Measurements from ENCODE around the gene SBF2. TPM values are rescaled to one million over a fixed set of nuclear protein-coding genes. Genes with fewer than 3 reads are reported as not detected.

Gene SBF2
- total RNA-seq, 2 experiments from 2014 or later, result 14.2 to 15.2 TPM

GRCh38 chr11:10058356-10058755 is 235.7 kb downstream of the SBF2 start:
- DNase-seq (no peak), ATAC-seq (ENCODE audit: poor library complexity) (no peak)
- TF ChIP-seq CTCF (IDR thresholded peaks at IDR 0.05), result no peak
- Mint-ChIP-seq H3K36me3 (ENCODE audit: low read depth) (peaks cover 52% of the 10 kb centered on the region), H3K4me3 (no peak overlapping the region), H3K9me3 (peaks cover 26% of the 10 kb centered on the region), H3K27me3 (no peaks in the 10 kb centered on the region), H3K27ac (no peak overlapping the region), H3K4me1 (ENCODE audit: low read depth) (no peaks in the 10 kb centered on the region)
- intact Hi-C loops (cut with DNase I, micrococcal nuclease), result no loop called here
- no peaks in the 10 kb centered on the region for H3K36me3 ChIP-seq (ENCODE audit: insufficient read depth, low read length)
- H3K4me1 ChIP-seq (ENCODE audit: insufficient read depth, low read length), result no peaks in the 10 kb centered on the region
- H3K9me3 ChIP-seq (ENCODE audit: control insufficient read depth in 1 of 2, insufficient read depth in 1 of 2, low read length in 2 of 2), result peaks cover 13 to 19% of the 10 kb centered on the region in 2 experiments
- H3K27ac ChIP-seq (ENCODE audit: low read depth in 1 of 2, low read length in 2 of 2), result no peak overlapping the region
- ChIA-PET CTCF (no interaction called here), POLR2A (no interaction called here)
- H3K4me3 ChIP-seq (ENCODE audit: low read length), result no peak overlapping the region
- no peaks in the 10 kb centered on the region for H3K27me3 ChIP-seq (ENCODE audit: control insufficient read depth in 1 of 2, insufficient read depth in 2 of 2, low read length in 2 of 2)

GRCh38 chr11:10051868-10052586 is 242.0 kb downstream of the SBF2 start:
- Mint-ChIP-seq H3K27ac (no peak overlapping the region), H3K27me3 (no peaks in the 10 kb centered on the region), H3K9me3 (peaks cover 5% of the 10 kb centered on the region), H3K4me1 (ENCODE audit: low read depth) (no peaks in the 10 kb centered on the region), H3K4me3 (no peak overlapping the region), H3K36me3 (ENCODE audit: low read depth) (peaks cover 5% of the 10 kb centered on the region)
- no peaks in the 10 kb centered on the region for H3K27me3 ChIP-seq (ENCODE audit: control insufficient read depth in 1 of 2, insufficient read depth in 2 of 2, low read length in 2 of 2)
- H3K27ac ChIP-seq (ENCODE audit: low read depth in 1 of 2, low read length in 2 of 2), result no peak overlapping the region
- ChIA-PET POLR2A (no interaction called here), CTCF (no interaction called here)
- ATAC-seq (ENCODE audit: poor library complexity) (no peak), DNase-seq (no peak)
- no peak overlapping the region for H3K4me3 ChIP-seq (ENCODE audit: low read length)
- intact Hi-C loops (cut with DNase I, micrococcal nuclease), result no loop called here
- H3K36me3 ChIP-seq (ENCODE audit: insufficient read depth, low read length), result no peaks in the 10 kb centered on the region
- TF ChIP-seq CTCF (IDR thresholded peaks at IDR 0.05), result no peak
- H3K9me3 ChIP-seq (ENCODE audit: control insufficient read depth in 1 of 2, insufficient read depth in 1 of 2, low read length in 2 of 2), result peaks cover 0 to 7% of the 10 kb centered on the region in 2 experiments
- no peaks in the 10 kb centered on the region for H3K4me1 ChIP-seq (ENCODE audit: insufficient read depth, low read length)

GRCh38 chr11:10050561-10050960 is 243.5 kb downstream of the SBF2 start:
- no peak overlapping the region for H3K27ac Mint-ChIP-seq
- TF ChIP-seq CTCF (IDR thresholded peaks at IDR 0.05), result no peak
- ChIA-PET CTCF (no interaction called here), POLR2A (no interaction called here)
- Histone ChIP-seq H3K9me3 (ENCODE audit: control insufficient read depth in 1 of 2, insufficient read depth in 1 of 2, low read length in 2 of 2) (peaks cover 0 to 9% of the 10 kb centered on the region in 2 experiments), H3K4me3 (ENCODE audit: low read length) (no peak overlapping the region), H3K4me1 (ENCODE audit: insufficient read depth, low read length) (no peaks in the 10 kb centered on the region), H3K27me3 (ENCODE audit: control insufficient read depth in 1 of 2, insufficient read depth in 2 of 2, low read length in 2 of 2) (no peaks in the 10 kb centered on the region), H3K27ac (ENCODE audit: low read depth in 1 of 2, low read length in 2 of 2) (no peak overlapping the region), H3K36me3 (ENCODE audit: insufficient read depth, low read length) (no peaks in the 10 kb centered on the region)
- H3K4me3 Mint-ChIP-seq, result no peak overlapping the region
- intact Hi-C loops (cut with DNase I, micrococcal nuclease), result no loop called here
- no peaks in the 10 kb centered on the region for H3K4me1 Mint-ChIP-seq (ENCODE audit: low read depth)
- DNase-seq (no peak), ATAC-seq (ENCODE audit: poor library complexity) (no peak)
- peaks cover 8% of the 10 kb centered on the region for H3K36me3 Mint-ChIP-seq (ENCODE audit: low read depth)
- H3K27me3 Mint-ChIP-seq, result no peaks in the 10 kb centered on the region
- H3K9me3 Mint-ChIP-seq, result peaks cover 8% of the 10 kb centered on the region
